CD8-positive, alpha-beta memory T cell (primary cell): ENCODE measurements around the gene AK8. TPM values are rescaled to one million over a fixed set of nuclear protein-coding genes. Genes with fewer than 3 reads are reported as not detected.

Source experiments
- CTCF ChIA-PET: fragments of 350-600 bp; sonication (Branson Sonifier 250); formaldehyde crosslinking; loops from one replicate; lab custom pipeline; 2021; ENCODE audit warnings: antibody characterized with exemption; lab: Charles Lee
- POLR2A ChIA-PET: fragments of 350-600 bp; sonication (Branson Sonifier 250); formaldehyde crosslinking; loops from one replicate; lab custom pipeline; 2021; ENCODE audit warnings: antibody characterized with exemption; lab: Charles Lee
- DNase-seq, 5 donors: peaks; one replicate each; pipeline versions ENCODE4 v3.0.0 to v3.0.0-alpha.2; 2020 to 2022; ENCODE audit warnings: mixed read lengths in 1 of 5
- H3K27ac ChIP-seq: one replicate; pipeline ENCODE4 v1.7.0; 2013; ENCODE audit warnings: low read depth, mild to moderate bottlenecking, low read length, moderate library complexity
- H3K27me3 ChIP-seq: 2 replicates; pipeline ENCODE4 v1.7.0; 2013; ENCODE audit warnings: low read length, mild to moderate bottlenecking; ENCODE audit not compliant: insufficient read depth, poor library complexity, severe bottlenecking
- H3K36me3 ChIP-seq: 2 replicates; pipeline ENCODE4 v1.7.0; 2013; ENCODE audit warnings: mild to moderate bottlenecking, low read length, moderate library complexity; ENCODE audit not compliant: insufficient read depth
- H3K4me1 ChIP-seq: 2 replicates; pipeline ENCODE4 v1.7.0; 2013; ENCODE audit warnings: mild to moderate bottlenecking, low read length, moderate library complexity; ENCODE audit not compliant: insufficient read depth
- H3K4me3 ChIP-seq: 2 replicates; pipeline ENCODE4 v1.7.0; 2013; ENCODE audit warnings: mild to moderate bottlenecking, low read length
- H3K9me3 ChIP-seq: 2 replicates; pipeline ENCODE4 v1.7.0; 2013; ENCODE audit warnings: mild to moderate bottlenecking, low read length
- H3K27ac Mint-ChIP-seq, 8 donors: one replicate each; pipeline ENCODE4 v1.8.0; 2020 to 2021; ENCODE audit warnings: mixed read lengths in 8 of 8, mild to moderate bottlenecking in 6 of 8, inconsistent platforms in 3 of 8, moderate library complexity in 3 of 8
- H3K27me3 Mint-ChIP-seq, 2 donors: one replicate each; pipeline ENCODE4 v1.8.0; 2020 to 2021; ENCODE audit warnings: mixed read lengths in 2 of 2, mild to moderate bottlenecking in 1 of 2, moderate library complexity in 1 of 2
- H3K36me3 Mint-ChIP-seq, 3 donors: one replicate each; pipeline ENCODE4 v1.8.0; 2020 to 2021; ENCODE audit warnings: mixed read lengths in 3 of 3, inconsistent platforms in 1 of 3, mild to moderate bottlenecking in 1 of 3
- H3K4me1 Mint-ChIP-seq, 3 donors: one replicate each; pipeline ENCODE4 v1.8.0; 2020 to 2021; ENCODE audit warnings: mixed read lengths in 3 of 3, inconsistent platforms in 1 of 3, mild to moderate bottlenecking in 1 of 3
- H3K4me3 Mint-ChIP-seq, 7 donors: one replicate each; pipeline ENCODE4 v1.8.0; 2020 to 2021; ENCODE audit warnings: mixed read lengths in 7 of 7, mild to moderate bottlenecking in 6 of 7, moderate library complexity in 4 of 7, inconsistent platforms in 2 of 7
- H3K9me3 Mint-ChIP-seq, 5 donors: one replicate each; pipeline ENCODE4 v1.8.0; 2020 to 2022; ENCODE audit warnings: mixed read lengths in 5 of 5, mild to moderate bottlenecking in 3 of 5, moderate library complexity in 2 of 5, inconsistent platforms in 1 of 5
- polyA plus RNA-seq: library from polyadenylated mRNA; unstranded; fragments of 300-500 nt; fragmentation: Illumina TruSeq; gene quantifications from one replicate; pipeline ENCODE4 v1.2.3, GENCODE V29; 2021
- total RNA-seq, 2 experiments: library from RNA; stranded (reverse); gene quantifications; one replicate each; pipeline ENCODE4 v1.2.3, GENCODE V29; 2021

AK8 gene
- total RNA-seq (not detected), polyA plus RNA-seq (not detected)

GRCh38 chr9:132877824-132878694, at the start of gene AK8:
Gene AK8 (minus strand): TSS chr9:132878284. CDS start chr9:132878255, 29 bp downstream.
- H3K27ac Mint-ChIP-seq, result peak within 1 kb of the TSS; percentile 81 to 97 (median 90)
- POLR2A ChIA-PET, result interaction anchor here (1.1 kb wide), 1 partner anchor 31 kb away, joined by 3 read pairs; no protein-coding TSS in a partner anchor
- peak within 1 kb of the TSS; percentile 80 for H3K27ac ChIP-seq

GRCh38 chr9:132927704-132928103, 49.6 kb upstream of the AK8 start:
- ChIA-PET POLR2A (no interaction called here), CTCF (no interaction called here)
- DNase-seq, result no peak
- Mint-ChIP-seq H3K27me3 (no peaks in the 10 kb centered on the region), H3K4me3 (no peak overlapping the region), H3K4me1 (peaks cover 0 to 5% (median 2%) of the 10 kb centered on the region in 3 donors), H3K27ac (peak overlapping the region in 1 of 8 donors; percentile 19), H3K9me3 (no peaks in the 10 kb centered on the region), H3K36me3 (peaks cover 26 to 89% (median 28%) of the 10 kb centered on the region in 3 donors)
- no peak overlapping the region for H3K4me3 ChIP-seq
- H3K27me3 ChIP-seq, result no peaks in the 10 kb centered on the region
- no peaks in the 10 kb centered on the region for H3K9me3 ChIP-seq
- H3K4me1 ChIP-seq, result no peaks in the 10 kb centered on the region
- peaks cover 18% of the 10 kb centered on the region for H3K36me3 ChIP-seq
- H3K27ac ChIP-seq, result no peak overlapping the region

More at GRCh38 chr9:132877824-132878694, at the start of gene AK8:
- peak within 1 kb of the TSS; percentile 93 for H3K4me3 ChIP-seq
- H3K4me1 ChIP-seq, result peaks cover 5% of the 10 kb centered on the region
- no peaks in the 10 kb centered on the region for H3K9me3 Mint-ChIP-seq
- H3K4me3 Mint-ChIP-seq, result peak within 1 kb of the TSS; percentile 77 to 90 (median 84)
- no peaks in the 10 kb centered on the region for H3K27me3 ChIP-seq
- H3K36me3 ChIP-seq, result no peaks in the 10 kb centered on the region
- peaks cover 17 to 32% (median 23%) of the 10 kb centered on the region in 3 donors for H3K4me1 Mint-ChIP-seq
- no peaks in the 10 kb centered on the region for H3K9me3 ChIP-seq
- H3K27me3 Mint-ChIP-seq, result peaks cover 0 to 2% of the 10 kb centered on the region in 2 donors
- CTCF ChIA-PET, result interaction anchor here (1.4 kb wide), 1 partner anchor 23 kb away, joined by 3 read pairs; no protein-coding TSS in a partner anchor
- H3K36me3 Mint-ChIP-seq, result no peaks in the 10 kb centered on the region
- peak; percentile 65 to 82 (median 75) for DNase-seq

- Histone ChIP-seq H3K9me3 (no peaks in the 10 kb centered on the region), H3K4me1 (no peaks in the 10 kb centered on the region), H3K36me3 (peaks cover 55% of the 10 kb centered on the region), H3K27me3 (no peaks in the 10 kb centered on the region), H3K4me3 (no peak overlapping the region), H3K27ac (no peak overlapping the region)
- no peaks in the 10 kb centered on the region for H3K9me3 Mint-ChIP-seq
- H3K4me1 Mint-ChIP-seq, result no peaks in the 10 kb centered on the region
- ChIA-PET POLR2A (no interaction called here), CTCF (no interaction called here)
- peaks cover 26 to 92% (median 39%) of the 10 kb centered on the region in 3 donors for H3K36me3 Mint-ChIP-seq
- no peaks in the 10 kb centered on the region for H3K27me3 Mint-ChIP-seq
- no peak overlapping the region for H3K4me3 Mint-ChIP-seq
- H3K27ac Mint-ChIP-seq, result no peak overlapping the region
- DNase-seq, result no peak
Observed at GRCh38 chr9:132923346-132923902, 45.3 kb upstream of the AK8 start.

GRCh38 chr9:132919614-132920268, 41.7 kb upstream of the AK8 start:
- Mint-ChIP-seq H3K9me3 (peaks cover 0 to 5% (median 0%) of the 10 kb centered on the region in 5 donors), H3K27ac (no peak overlapping the region)

GRCh38 chr9:132914924-132915323, 36.8 kb upstream of the AK8 start:
- H3K9me3 ChIP-seq, result no peaks in the 10 kb centered on the region
- no peak overlapping the region for H3K27ac ChIP-seq
- no peak overlapping the region for H3K4me3 ChIP-seq
- H3K4me1 Mint-ChIP-seq, result no peaks in the 10 kb centered on the region
- no peak overlapping the region for H3K27ac Mint-ChIP-seq
- peaks cover 29% of the 10 kb centered on the region for H3K36me3 ChIP-seq
- no peak for DNase-seq
- peaks cover 45 to 84% (median 56%) of the 10 kb centered on the region in 3 donors for H3K36me3 Mint-ChIP-seq
- no peaks in the 10 kb centered on the region for H3K27me3 ChIP-seq
- H3K4me3 Mint-ChIP-seq, result no peak overlapping the region
- no peaks in the 10 kb centered on the region for H3K27me3 Mint-ChIP-seq
- ChIA-PET POLR2A (interaction anchor here (0.6 kb wide), 1 partner anchor 644 kb away, joined by 3 read pairs; no protein-coding TSS in a partner anchor), CTCF (interaction anchor here (1.0 to 3.4 kb wide), 2 partner anchors 13 kb away, joined by 3 to 16 read pairs; no protein-coding TSS in a partner anchor)
- H3K4me1 ChIP-seq, result no peaks in the 10 kb centered on the region
- peaks cover 0 to 5% (median 0%) of the 10 kb centered on the region in 5 donors for H3K9me3 Mint-ChIP-seq

More at GRCh38 chr9:132919614-132920268, 41.7 kb upstream of the AK8 start:
- no peaks in the 10 kb centered on the region for H3K27me3 ChIP-seq
- no peak overlapping the region for H3K4me3 Mint-ChIP-seq
- H3K4me1 Mint-ChIP-seq, result no peaks in the 10 kb centered on the region
- no peaks in the 10 kb centered on the region for H3K9me3 ChIP-seq
- H3K36me3 ChIP-seq, result peaks cover 52% of the 10 kb centered on the region
- POLR2A ChIA-PET, result no interaction called here
- H3K4me3 ChIP-seq, result no peak overlapping the region
- peaks cover 49 to 94% (median 61%) of the 10 kb centered on the region in 3 donors for H3K36me3 Mint-ChIP-seq
- CTCF ChIA-PET, result interaction anchor here (1.1 to 2.7 kb wide), 3 partner anchors 18 to 52 kb away, joined by 4 to 13 read pairs (median 4); no protein-coding TSS in a partner anchor
- no peak for DNase-seq
- no peak overlapping the region for H3K27ac ChIP-seq
- H3K4me1 ChIP-seq, result no peaks in the 10 kb centered on the region
- no peaks in the 10 kb centered on the region for H3K27me3 Mint-ChIP-seq

GRCh38 chr9:132912131-132912530, 34.0 kb upstream of the AK8 start:
- CTCF ChIA-PET, result interaction anchor here (3.4 kb wide), 1 partner anchor 10 kb away, joined by 16 read pairs; no protein-coding TSS in a partner anchor

GRCh38 chr9:132910376-132910775, 32.3 kb upstream of the AK8 start:
- Histone ChIP-seq H3K4me1 (peaks cover 13% of the 10 kb centered on the region), H3K27ac (no peak overlapping the region), H3K27me3 (no peaks in the 10 kb centered on the region), H3K36me3 (peaks cover 16% of the 10 kb centered on the region), H3K4me3 (no peak overlapping the region), H3K9me3 (no peaks in the 10 kb centered on the region)
- H3K4me3 Mint-ChIP-seq, result peak overlapping the region in 1 of 7 donors; percentile 41
- H3K36me3 Mint-ChIP-seq, result peaks cover 22 to 57% (median 24%) of the 10 kb centered on the region in 3 donors
- no peak for DNase-seq
- peaks cover 0 to 5% of the 10 kb centered on the region in 2 donors for H3K27me3 Mint-ChIP-seq
- CTCF ChIA-PET, result interaction anchor here (1.4 kb wide), 1 partner anchor 8 kb away, joined by 8 read pairs; no protein-coding TSS in a partner anchor
- no peaks in the 10 kb centered on the region for H3K9me3 Mint-ChIP-seq
- peak overlapping the region in 4 of 8 donors; percentile 29 to 80 (median 44) for H3K27ac Mint-ChIP-seq
- POLR2A ChIA-PET, result no interaction called here
- H3K4me1 Mint-ChIP-seq, result peaks cover 16 to 20% (median 17%) of the 10 kb centered on the region in 3 donors

More at GRCh38 chr9:132912131-132912530, 34.0 kb upstream of the AK8 start:
- no peaks in the 10 kb centered on the region for H3K27me3 ChIP-seq
- POLR2A ChIA-PET, result no interaction called here
- H3K36me3 ChIP-seq, result peaks cover 19% of the 10 kb centered on the region
- H3K4me1 ChIP-seq, result peaks cover 13% of the 10 kb centered on the region
- Mint-ChIP-seq H3K27ac (peak overlapping the region in 2 of 8 donors; percentile 23 to 46), H3K27me3 (peaks cover 0 to 5% of the 10 kb centered on the region in 2 donors), H3K36me3 (peaks cover 32 to 63% (median 34%) of the 10 kb centered on the region in 3 donors), H3K4me3 (no peak overlapping the region), H3K9me3 (peaks cover 0 to 5% (median 0%) of the 10 kb centered on the region in 5 donors), H3K4me1 (peaks cover 15 to 17% (median 16%) of the 10 kb centered on the region in 3 donors)
- H3K9me3 ChIP-seq, result no peaks in the 10 kb centered on the region
- no peak overlapping the region for H3K27ac ChIP-seq
- H3K4me3 ChIP-seq, result no peak overlapping the region
- no peak for DNase-seq
